GM12801 (cell line): ENCODE measurements around the gene AFAP1.

Experiments used
- CTCF ChIP-seq: IDR thresholded peaks from one replicate; pipeline ENCODE4 v1.5.1; 2011; ENCODE audit warnings: control low read depth; ENCODE audit not compliant: insufficient read length; ENCODE audit errors: extremely low read depth

Gene AFAP1

GRCh38 chr4:7781993-7782392 lies 157.7 kb downstream of the AFAP1 start:
- no peak for TF ChIP-seq CTCF

- no peak for TF ChIP-seq CTCF
Observed at GRCh38 chr4:7781366-7781765, 158.3 kb downstream of the AFAP1 start.

- no peak for TF ChIP-seq CTCF
Observed at GRCh38 chr4:7780751-7781348, 158.8 kb downstream of the AFAP1 start.

GRCh38 chr4:7779432-7779768 lies 160.3 kb downstream of the AFAP1 start:
- TF ChIP-seq CTCF: no peak

GRCh38 chr4:7778510-7779431 lies 160.9 kb downstream of the AFAP1 start:
- no peak for TF ChIP-seq CTCF

- TF ChIP-seq CTCF: no peak
Observed at GRCh38 chr4:7777871-7778509, 161.7 kb downstream of the AFAP1 start.

GRCh38 chr4:7777017-7777710 lies 162.5 kb downstream of the AFAP1 start:
- TF ChIP-seq CTCF: no peak
